ENCODE data around the gene CALCOCO2.

The CALCOCO2 gene

GRCh38 chr17:48873696-48874443 lies 43.0 kb downstream of the CALCOCO2 start:
- no peak for DNase-seq

DNA sequence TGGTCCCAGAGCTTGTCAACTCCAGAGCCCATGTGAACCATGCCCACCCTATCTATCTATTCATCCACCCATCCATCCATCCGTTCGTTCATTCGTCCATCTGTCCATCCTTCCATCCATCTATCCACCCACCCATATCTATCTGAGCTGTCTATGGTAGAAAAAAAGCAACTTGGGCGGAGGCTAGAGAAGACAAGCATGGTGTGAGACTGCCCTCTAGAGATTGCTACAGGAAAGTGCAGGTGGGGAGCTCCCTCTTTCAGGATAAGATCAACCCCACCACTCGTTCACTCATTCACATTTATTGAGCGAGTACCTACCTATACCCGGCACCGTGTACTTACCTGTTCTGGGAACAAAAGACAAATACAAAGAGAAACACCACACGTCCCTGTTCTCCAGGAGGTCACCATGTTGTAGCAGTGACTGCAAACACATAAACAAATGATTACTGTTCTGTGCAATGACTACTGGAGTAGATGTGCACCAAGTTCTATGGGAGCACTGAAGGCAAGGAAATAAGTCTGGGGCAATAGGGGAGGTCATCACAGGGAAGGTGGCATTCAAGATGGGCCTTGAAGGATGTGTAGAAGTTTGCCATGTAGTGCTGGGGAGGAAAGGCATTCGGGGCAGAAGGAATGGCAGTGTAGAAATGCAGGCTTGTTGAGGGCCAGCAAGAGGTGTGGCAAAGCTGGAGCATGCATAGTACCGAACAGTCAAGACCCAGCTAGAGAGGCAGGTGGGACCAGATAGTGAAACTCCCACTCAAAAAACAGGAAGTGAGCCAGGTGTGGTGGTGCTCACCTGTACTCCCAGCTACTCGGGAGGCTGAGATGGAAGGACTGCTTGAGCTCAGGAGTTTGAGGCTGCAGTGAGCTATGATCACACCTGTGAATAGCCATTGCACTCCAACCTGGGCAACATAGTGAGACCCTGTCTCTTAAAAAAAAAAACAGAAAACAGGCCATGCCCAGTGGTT lies 48.4 kb downstream of the CALCOCO2 start:
- peak; percentile 85 for DNase-seq

- DNase-seq, result no peak
These were observed 51.4 kb downstream of the CALCOCO2 start for GRCh38 chr17:48882272-48882671.

DNA sequence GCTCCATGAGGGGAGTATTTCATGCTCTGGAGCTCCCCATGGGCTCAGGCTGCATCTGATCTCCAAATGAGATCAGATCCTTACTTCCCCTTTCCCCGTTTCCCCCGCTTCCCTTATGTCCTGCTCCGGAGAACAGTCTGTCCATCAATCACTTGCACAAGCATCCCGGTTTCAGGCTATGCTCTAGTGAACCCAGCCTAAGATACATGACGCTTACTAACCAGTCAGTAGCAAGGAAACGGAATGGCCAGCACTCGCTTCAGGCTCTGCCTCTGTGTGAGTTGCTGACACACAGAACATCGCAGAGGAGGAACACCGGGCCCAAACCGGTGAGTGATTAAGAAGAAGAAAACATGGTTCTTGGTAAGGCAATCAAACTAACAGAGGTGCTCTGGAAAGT lies 52.3 kb downstream of the CALCOCO2 start:
- DNase-seq, result no peak

DNA sequence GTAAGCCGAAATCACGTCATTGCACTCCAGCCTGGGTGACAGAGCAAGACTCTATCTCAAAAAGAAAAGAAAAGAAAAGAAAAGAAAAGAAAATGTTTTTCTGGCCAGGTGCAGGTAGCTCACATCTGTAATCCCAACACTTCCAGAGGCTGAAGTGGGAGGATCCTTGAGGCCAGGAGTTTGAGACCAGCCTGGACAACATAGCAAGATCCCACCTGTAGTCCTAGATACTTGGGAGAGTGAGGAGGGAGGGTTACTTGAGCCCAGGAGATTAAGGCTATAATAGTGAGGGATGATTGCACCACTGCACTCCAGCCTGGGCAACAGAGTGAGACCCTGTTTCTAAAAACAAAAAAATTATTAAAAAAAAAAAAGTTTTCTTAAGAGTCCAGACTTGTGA lies 59.3 kb downstream of the CALCOCO2 start:
- no peak for DNase-seq

DNA sequence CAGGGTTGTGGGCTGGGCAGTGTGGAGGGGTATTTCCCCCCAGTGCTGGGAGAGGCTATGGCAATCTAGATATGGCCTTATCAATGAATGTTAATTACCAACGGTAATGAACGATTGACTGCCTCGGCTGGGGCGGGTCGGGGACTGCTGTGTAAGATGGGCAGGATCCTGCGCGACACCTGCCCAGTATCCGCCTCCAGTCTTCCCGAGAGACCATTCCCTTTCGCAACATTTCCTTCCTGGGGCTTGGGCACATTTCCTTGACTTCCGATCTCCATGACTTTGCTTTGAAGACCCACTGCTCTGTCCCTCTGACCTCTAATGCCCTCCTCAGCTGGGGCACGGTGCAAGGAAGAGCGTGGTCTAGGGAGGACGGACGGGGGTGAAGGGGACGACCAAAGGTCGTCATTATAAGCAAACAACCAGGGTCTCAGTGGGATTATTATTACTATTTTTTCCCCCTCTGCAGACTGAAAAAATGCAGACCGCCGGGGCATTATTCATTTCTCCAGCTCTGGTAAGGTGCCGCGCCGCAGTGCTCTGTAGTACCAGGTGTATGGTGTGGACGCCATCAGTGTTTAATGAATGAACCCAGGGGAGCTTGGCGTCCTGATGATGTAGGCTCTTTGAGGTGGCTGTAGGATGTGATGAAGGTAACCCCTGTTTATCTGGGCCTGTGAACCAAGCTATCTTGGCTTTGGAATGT lies 62.3 kb downstream of the CALCOCO2 start:
- DNase-seq, result peak; percentile 55

DNA sequence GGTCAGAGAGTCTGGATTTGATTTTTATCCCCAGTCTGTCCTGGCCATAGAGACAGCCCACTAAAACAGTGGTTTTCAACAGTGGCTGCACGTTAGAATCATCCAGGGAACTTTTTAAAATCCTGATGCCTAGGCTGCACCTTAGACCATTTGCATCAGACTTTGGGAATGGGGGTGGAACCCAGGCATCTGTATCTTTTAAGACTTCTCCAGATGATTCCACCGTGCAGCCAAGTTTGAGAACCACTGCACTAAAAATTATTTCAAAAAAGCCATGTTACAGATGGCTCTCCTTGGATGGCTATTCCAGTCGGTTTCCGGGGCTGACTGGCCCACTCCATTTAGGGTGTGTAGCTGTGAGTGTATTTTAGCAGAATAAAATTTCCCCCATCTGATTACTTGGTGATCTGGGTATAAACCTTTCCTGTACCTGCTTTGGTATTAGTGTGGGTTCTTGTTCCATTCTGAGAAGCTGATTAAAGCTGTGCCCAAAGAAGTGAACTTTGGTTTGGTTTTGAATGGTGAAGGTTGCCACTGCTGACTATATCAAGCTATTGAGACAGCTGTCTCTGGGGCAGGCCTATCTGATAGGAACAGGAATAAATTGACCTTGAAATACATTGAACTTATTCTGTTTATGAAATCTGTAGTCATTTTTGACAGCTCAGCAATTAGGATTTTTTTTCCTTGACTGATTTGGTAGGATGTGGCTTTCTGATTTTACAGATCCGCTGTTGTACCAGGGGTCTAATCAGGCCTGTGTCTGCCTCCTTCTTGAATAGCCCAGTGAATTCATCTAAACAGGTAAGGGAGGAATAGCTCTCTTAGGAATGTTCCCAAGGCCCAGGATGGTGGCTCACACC lies 63.0 kb downstream of the CALCOCO2 start:
- DNase-seq, result no peak

DNA sequence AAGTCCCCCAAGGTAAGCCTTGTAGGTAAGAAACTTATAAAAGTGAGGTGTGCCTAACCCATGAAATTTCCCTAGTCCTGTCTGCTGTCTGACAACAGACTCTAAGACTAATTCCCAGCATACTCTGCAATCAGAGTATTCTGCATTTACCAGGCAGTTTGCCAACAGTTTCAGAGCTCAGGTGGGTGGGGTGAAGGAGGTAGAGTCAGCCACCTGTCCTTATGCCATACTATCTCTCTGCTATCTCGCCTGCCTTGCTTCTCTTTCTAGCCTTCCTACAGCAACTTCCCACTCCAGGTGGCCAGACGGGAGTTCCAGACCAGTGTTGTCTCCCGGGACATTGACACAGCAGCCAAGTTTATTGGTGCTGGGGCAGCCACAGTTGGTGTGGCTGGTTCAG lies 64.1 kb downstream of the CALCOCO2 start:
- no peak for DNase-seq

GRCh38 chr17:48901241-48901640 lies 70.4 kb downstream of the CALCOCO2 start:
- no peak for DNase-seq

DNA sequence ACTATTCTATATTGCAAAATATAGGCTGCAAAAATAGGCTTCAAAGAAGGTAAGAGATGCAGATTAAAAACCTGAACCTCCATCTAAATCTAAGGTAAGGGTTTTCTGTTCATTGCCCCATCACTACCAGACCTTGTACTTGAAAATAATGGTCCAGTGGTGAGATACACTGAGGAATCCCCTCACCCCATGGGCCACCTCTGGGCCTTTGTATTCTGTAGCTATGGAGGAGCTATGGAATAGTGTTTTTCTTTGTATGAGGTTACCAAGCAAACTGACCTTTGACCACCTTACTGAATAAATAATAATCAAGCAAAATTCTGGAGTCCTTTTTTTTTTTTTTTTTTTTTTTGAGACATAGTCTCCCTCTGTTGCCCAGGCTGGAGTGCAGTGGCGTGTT lies 72.6 kb downstream of the CALCOCO2 start:
- DNase-seq, result peak; percentile 81

DNA sequence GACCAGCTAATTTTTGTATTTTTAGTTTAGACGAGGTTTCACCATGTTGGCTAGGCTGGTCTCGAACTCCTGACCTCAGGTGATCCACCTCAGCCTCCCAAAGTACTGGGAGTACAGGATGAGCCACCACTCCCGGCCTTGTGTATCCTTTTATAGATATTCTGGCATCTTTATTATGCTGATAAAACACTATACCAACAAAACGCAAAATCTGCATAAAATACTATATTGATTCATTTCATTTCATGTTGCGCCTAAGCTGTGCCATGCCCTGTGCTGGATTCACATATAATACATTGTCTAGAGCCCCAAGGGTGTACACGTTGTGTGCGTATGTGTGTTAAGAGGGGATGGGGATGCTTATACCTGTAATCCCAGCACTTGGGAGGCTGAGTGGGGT lies 73.6 kb downstream of the CALCOCO2 start:
- no peak for DNase-seq

DNA sequence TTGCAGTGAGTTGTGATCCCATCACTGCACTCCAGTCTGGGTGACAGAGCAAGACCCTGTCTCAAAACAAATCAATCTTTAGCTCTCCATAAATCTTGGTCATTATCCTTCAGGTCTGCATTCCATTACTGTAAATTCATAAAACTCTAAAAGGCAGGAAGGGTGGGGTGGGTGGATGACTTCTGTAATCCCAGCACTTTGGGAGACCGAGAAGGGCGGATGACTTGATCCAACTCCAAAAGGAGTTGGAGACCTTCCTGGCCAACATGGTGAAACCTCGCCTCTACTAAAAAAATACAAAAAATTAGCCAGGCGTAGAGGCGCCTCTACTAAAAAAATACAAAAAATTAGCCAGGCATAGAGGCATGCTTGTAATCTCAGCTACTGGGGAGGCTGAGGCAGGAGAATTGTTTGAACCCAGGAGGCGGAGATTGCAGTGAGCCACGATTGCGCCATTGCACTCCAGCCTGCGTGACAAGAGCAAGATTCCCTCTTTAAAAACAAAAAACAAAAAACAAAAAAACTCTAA lies 75.2 kb downstream of the CALCOCO2 start:
- DNase-seq, result no peak

- peak; percentile 86 for DNase-seq
These were observed 76.8 kb downstream of the CALCOCO2 start for GRCh38 chr17:48907713-48908046.

GRCh38 chr17:48908047-48908843 lies 77.4 kb downstream of the CALCOCO2 start, which contains the start of gene UBE2Z:
TSS of gene UBE2Z (plus strand) at chr17:48908407. CDS start at chr17:48908504, 97 bp downstream.
- DNase-seq, result peak; percentile 99

DNA sequence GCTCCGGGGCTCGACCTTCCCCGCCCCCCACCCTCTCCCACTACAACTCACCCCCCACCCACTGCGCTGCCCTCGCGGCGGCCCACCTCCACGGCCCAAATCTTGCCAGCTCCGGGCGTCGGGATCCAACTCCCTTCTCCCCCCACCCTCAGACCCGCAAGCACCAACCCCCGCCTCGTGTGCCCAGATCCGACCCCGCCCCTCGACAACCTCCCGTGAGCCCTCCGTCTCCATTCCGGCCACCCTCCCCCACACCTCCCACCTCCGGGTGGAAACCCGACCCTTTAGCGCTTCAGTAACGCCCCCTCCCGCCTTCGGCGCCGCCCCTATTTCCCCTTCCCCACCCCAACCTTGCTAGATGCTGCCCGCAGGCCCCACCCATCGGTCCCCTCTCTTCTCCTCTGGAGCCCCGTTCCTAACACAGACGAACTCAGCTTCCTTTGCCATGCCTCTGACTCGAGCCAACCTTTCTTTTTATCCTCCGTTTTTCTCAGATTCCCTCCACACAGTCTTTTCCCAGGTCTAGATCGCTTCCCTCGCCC lies 78.1 kb downstream of the CALCOCO2 start:
- DNase-seq, result peak; percentile 76

- no peak for DNase-seq
These were observed 78.9 kb downstream of the CALCOCO2 start for GRCh38 chr17:48909783-48910182.

GRCh38 chr17:48910370-48910769 lies 79.5 kb downstream of the CALCOCO2 start:
- no peak for DNase-seq

DNA sequence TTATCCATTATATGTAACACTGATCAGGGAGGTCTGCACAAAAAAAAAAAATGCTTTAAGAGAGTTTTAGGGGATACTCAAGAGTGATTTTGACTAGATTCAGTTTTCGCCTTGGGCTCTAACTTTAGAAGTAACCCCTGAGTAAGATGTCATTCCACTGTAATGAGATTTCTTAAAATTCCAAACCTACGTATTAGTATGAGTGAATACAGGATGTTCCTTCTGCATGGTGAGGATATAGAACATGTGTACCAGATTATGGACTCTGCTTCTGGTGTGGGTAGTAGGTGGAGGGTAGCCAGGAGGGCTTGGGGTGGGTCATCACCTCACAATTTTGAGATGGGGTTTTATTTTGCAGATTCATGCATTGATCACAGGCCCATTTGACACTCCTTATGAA lies 81.6 kb downstream of the CALCOCO2 start:
- no peak for DNase-seq

Measured in DMS53 (cell line).